ENCODE measurements around the gene CENPX.

The CENPX gene

DNA sequence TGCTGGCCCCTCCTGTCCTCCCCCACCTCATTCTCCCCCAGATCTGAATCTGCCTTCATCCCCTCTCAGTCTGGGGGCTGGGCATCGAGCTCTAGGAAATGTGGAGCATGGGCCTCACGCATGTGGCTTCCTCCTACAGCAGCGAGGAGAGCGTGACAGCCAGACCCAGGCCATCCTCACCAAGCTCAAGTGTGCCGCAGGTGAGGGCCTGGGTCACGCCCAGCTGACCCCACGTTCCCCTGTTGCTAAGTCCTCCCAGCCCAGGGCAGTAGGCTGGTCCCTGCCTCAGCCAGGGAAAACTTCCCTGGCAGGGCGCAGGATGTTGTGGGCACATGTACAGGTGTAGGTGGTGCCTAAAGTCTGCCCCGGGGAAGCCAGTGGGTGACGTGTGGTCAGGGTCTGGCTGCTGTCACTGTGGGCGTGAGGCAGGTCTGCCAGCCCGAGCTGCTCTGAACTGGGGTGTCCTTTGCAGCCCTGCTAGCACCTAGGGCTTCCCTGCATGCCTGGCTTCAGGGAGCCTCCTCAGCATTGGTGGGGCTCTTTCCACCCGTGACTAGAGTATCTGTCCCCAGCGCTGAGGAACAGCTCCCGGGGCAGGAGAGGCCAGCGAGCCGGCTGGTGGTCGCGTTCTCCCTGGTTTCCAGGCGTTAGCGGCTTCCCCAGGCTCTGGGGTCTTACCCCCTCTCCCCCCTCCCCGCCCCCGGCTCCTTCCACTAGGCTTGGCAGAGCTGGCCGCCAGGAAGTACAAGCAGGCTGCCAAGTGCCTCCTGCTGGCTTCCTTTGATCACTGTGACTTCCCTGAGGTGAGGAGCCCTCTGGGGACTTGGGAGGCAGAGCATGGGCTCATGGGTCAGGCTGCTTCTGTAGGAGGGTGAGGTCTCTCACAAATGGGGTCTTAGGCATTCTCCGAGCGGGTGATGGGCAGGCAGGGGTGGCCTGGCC, 32.6 kb upstream of the CENPX start:
- no peak for DNase-seq

GRCh38 chr17:82054351-82055022, 31.8 kb upstream of the CENPX start:
- DNase-seq: no peak

GRCh38 chr17:82053556-82054263, 31.0 kb upstream of the CENPX start:
- no peak for DNase-seq

- no peak for DNase-seq
Observed at GRCh38 chr17:82053130-82053529, 30.5 kb upstream of the CENPX start.

- no peak for DNase-seq
Observed at GRCh38 chr17:82052638-82053059, 30.0 kb upstream of the CENPX start.

DNA sequence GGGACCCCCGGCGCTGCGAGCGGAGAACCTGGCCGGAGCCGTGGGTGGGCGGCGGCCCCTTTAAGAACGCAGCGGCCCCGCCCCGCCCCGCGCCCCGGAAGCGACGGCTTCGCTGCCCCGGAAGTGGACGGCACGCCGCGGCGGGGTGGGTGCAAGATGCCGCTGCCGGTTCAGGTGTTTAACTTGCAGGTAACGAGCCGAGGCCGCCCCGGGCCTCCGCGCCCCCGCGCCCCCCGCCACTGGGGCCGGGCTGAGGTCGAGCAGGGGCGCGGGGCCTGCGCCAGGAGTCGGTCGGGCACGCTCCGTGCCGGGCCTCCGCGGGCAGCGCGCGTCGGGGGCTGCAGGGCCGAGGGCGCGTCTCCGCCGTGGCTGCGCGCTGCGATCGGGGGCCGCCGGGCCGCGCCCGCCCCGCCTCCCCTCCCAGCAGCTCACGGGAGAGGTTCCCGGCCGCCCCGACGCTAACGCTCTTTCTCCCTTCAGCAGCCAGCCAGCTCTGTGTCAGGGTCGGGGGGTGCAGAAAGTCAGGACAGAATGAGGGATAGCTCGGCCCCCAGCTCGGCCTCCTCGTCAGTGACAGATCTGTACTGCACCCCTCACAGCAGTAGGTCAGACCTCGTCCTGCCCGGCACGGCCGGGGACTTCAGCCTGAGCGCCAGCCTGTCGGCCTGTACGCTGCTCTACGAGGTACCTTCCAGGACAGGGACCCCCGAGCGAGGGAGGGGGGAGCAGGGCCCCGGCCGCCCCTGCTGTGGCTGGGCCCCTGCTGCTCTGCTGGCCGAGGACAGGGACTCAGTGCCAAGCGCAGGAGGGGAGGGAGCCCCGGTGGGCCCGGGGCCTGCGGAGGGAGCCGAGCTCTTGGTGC, 29.3 kb upstream of the CENPX start, which contains the start of the genes GPS1 and RFNG:
Gene GPS1, plus strand, starts transcription at position 123 of the 862 bp plus-strand sequence. Its CDS starts 34 bp downstream, at position 157.
Gene RFNG, minus strand, starts transcription at position 36 of the 862 bp plus-strand sequence. CDS start 45 bp downstream, outside the sequence.
- no peak for DNase-seq

DNA sequence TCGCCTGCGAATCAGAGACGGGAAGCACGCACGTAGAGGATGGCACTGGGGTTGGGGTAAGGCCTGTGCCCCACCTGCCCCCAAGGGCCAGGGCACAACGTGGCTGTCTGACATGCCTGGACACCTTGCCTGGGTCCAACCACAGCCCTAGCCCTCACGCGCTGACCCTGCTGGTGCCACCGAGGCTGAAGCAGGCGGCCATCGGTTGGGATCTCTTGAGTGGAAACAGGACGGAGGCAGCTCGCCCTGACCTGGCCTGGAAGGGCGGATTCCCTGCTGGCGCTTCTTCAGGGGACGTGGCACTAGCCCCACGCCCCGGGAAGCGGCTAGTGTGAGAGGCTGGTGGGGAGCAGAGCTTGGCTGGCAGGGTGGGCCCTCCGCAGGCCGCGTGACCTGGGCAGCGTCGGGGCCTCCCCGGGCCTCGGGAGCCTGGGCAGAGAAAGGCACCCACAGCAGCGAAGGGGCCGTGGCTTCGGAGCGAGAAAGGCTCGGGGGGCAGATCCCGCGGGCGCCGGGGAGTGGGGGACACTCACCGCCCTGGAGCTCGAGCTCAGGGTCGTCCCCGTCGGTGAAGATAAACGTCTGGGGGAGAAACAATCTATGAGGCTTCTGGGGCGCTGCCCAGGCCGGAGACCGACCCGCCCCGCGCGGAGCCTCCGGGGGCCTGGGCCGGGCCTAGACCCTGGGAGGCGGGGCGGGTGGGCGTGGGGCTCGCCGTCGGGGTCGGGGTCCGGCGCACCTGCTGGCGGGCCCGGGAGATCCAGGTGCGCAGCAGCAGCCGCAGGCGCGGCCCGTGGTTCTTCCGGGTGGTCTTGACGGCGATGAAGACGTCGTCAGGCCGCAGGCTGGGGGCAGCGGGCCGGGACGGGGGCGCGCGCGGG, 28.3 kb upstream of the CENPX start:
- DNase-seq: no peak

DNA sequence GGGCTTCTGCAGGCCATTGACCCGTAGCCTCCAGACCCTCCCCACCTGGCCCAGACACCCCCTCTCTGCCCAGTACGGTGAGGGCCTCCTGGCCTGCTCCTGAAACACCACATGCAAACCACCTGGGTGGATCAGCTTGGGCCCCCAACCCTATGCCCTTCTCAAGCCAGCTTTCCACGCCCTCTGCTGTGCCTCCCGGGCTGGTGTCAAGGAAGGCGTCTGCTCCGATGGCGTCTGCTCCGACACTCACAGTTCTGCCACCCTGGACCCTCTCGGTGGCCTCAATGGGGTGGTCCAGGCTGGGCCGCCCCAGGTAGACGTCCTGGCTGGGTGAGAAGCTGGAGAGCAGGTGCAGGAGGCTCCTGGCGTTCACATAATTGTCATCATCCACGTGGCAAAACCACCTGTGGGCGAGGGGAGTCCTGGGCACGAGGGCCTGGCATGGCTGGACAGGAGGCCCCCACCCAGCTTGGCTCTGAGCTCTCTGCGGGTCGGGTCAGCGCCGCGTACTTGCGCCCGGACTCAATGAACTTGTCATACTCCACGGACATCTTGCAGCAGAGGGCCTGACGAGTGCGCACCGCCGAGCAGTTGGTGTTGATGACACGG, 27.6 kb upstream of the CENPX start:
- DNase-seq: no peak

GRCh38 chr17:82049521-82049971, 26.9 kb upstream of the CENPX start:
- no peak for DNase-seq

DNA sequence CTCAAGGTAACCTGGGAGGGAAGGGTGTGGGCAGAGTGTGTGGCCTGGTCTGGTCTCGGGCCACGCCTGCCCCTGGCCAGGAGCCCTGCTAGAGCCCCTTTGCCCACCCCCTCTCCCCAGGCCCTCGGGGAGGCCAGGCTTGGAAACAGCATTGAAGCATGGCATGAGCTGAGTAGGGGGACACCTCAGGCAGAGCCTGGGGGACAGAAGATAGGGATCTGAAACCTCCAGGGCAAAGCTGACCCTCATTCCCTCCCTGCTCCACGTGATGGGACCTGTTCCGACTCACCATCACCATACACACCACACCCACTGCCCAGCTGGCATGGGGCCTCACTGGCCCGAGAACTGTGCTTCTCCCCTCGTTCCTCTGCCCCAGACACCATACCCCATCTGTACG, 26.4 kb upstream of the CENPX start:
- no peak for DNase-seq

GRCh38 chr17:82048571-82048971, 25.9 kb upstream of the CENPX start:
- DNase-seq: no peak

- no peak for DNase-seq
Observed at GRCh38 chr17:82047914-82048570, 25.4 kb upstream of the CENPX start.

- DNase-seq: no peak
Observed at GRCh38 chr17:82047379-82047778, 24.7 kb upstream of the CENPX start.

- no peak for DNase-seq
Observed at GRCh38 chr17:82046903-82047302, 24.2 kb upstream of the CENPX start.

DNA sequence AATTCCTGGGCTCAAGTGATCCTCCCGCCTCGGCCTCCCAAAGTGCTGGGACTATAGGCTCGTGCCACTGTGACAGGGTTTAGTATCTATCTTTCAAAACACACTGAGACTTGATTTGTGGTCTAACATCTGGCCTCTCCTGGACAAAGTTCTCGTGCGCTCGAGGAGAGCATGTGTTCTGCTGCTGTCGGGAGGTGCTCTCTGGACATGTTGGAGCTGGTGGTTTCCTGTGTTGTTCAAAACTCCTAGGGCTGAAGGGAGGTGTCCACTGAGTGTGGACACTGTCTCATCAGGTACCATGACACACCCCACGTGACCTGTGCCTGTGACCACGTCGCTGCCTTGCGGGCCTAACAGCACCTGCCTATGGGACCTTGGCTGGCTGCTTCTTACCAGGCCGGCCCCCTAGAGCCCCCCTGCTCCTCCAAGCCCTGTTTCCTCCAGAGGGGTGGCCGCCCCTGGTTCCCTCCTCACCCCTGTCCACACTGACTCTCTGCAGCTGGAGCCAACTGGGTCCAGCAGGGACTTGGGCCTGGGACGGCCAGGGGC, 23.3 kb upstream of the CENPX start:
- no peak for DNase-seq

DNA sequence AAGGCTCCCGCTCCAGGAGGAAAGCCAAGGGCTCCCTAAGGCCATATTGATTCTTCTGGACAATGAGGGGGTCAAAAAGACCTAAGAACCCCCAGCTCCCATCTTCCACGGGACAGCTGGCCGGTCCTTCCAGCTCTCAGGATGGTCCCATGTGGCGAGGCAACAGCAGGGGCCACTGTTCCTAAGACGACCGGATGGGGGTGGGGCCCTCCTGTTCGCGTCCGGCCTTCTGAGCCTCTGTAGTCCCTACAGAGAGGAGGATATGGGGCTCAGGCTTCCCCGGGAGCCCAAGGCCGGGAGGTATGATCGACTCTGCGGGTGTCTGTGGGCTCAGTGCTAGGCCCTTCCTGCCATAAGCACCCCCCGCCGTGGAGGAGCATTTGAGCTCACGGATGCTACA, 20.8 kb upstream of the CENPX start:
- no peak for DNase-seq

GRCh38 chr17:82042649-82043048, 20.0 kb upstream of the CENPX start:
- no peak for DNase-seq

GRCh38 chr17:82041144-82041814, 18.6 kb upstream of the CENPX start:
- DNase-seq: no peak

DNA sequence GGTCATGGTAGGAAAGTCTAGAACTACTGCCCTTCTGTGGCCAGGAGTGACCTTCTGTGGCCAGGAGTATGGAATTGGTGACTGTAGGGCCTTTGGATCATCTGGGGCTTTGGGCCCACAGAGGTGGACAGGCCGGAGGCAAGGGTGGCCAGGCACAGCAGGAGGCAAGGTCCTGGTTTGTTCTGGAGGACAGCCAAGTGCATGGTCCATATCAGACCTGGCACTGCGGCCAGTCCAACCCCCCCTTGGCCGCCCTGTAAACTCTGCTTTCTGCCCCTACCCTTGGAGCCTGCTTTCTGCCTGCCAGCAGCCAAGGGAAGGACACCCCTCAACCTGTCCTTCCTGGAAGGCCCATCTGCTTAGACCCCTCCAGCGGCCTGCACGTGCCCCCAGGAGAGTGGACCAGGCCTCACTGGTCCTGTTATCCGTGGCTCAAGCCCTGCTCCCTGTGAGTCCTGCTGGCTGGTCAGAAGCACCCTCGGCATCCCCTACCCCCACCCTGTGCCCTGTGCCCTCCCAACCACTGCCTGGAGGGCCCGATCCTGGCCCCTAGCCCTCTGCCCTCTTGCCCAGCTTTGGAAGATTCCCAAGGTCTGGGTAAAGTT, 17.1 kb upstream of the CENPX start:
- no peak for DNase-seq
